ENCODE measurements around the gene AHDC1.

DNA sequence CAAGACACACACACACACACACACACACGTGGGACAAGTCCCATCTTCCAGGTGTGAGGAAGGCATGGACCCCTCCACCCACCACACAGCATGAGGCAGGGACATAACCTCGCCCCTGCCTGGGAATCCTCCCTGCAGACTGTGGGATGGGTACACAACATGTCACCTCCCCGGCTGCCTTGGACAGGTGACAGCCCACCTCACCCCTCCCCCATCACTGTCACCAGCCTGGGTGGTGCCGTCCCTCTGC, 40.7 kb downstream of the AHDC1 start:
- TF ChIP-seq, protein P1, sequence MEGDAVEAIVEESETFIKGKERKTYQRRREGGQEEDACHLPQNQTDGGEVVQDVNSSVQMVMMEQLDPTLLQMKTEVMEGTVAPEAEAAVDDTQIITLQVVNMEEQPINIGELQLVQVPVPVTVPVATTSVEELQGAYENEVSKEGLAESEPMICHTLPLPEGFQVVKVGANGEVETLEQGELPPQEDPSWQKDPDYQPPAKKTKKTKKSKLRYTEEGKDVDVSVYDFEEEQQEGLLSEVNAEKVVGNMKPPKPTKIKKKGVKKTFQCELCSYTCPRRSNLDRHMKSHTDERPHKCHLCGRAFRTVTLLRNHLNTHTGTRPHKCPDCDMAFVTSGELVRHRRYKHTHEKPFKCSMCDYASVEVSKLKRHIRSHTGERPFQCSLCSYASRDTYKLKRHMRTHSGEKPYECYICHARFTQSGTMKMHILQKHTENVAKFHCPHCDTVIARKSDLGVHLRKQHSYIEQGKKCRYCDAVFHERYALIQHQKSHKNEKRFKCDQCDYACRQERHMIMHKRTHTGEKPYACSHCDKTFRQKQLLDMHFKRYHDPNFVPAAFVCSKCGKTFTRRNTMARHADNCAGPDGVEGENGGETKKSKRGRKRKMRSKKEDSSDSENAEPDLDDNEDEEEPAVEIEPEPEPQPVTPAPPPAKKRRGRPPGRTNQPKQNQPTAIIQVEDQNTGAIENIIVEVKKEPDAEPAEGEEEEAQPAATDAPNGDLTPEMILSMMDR (IDR thresholded peaks at IDR 0.05), result no peak
- TF ChIP-seq POLR2A (IDR thresholded peaks at IDR 0.05) (no peak), EP300 (IDR thresholded peaks at IDR 0.05) (no peak)
